Glomerular visceral epithelial cell (primary cell): ENCODE results near the gene SCLY.

Source experiments
- DNase-seq: peaks from one replicate; pipeline ENCODE4 v3.0.0-alpha.2; 2016; ENCODE audit errors: extremely low spot score

The SCLY gene

DNA sequence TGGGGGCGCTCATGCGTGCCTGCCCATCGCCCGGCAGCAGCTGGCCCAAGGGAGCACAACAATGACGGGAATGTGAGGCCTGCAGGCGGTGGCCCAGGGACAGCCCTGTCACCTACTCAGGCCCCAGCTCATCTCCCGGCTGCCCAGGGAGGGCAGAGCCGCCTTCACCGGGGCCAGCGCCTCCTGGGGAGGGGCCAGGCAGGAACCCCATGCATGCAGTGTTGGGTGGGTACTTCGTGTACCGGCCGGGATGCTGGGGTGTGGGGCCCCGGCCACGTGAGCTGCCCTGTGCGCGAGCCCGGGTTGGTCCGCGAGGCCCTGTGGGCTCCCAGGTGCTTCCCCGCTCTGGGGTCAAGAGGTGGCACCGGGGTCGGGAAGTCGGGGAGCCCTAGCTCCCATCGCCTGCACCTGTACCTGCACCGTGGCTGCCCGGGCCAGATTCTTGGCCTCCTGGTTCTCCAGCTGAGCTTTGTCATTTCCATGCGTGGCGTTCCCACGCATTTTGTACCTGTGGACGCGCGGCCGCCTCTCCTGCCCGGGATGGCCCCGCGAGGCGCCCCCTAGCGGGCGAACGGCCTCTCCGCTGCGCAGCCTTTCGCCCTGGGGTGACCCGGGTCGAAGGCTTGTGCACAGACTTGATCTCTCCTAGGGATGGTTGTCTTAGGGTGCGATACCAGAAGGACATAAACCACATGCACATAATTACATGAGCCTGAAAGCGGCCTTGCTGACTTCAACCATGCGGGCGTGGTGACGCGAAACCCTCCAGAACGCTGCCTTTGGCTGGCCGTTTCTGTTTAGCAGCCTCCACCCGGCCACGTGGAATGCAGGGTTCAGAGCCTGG is 78.6 kb downstream of the SCLY start:
- DNase-seq, result no peak

DNA sequence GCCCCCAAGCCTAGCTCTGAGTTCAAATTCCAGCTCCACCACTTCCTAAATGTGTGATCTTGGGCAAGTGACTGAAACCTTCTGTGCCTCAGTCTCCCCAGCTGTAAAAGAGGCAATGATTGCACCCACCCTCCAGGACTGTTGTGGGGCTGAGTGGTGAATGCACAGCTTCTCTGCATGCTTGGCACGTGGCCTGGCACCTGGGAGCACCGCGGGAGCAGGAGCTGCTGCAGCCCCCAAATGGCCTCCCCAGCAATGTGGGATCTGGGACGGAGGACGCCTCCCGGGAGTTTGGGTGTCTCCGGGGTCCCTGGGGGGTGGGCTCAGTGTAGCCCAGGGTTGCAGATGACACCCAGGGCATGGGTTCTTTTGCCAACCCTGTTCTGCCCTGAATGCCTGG is 79.2 kb downstream of the SCLY start:
- DNase-seq, result no peak

DNA sequence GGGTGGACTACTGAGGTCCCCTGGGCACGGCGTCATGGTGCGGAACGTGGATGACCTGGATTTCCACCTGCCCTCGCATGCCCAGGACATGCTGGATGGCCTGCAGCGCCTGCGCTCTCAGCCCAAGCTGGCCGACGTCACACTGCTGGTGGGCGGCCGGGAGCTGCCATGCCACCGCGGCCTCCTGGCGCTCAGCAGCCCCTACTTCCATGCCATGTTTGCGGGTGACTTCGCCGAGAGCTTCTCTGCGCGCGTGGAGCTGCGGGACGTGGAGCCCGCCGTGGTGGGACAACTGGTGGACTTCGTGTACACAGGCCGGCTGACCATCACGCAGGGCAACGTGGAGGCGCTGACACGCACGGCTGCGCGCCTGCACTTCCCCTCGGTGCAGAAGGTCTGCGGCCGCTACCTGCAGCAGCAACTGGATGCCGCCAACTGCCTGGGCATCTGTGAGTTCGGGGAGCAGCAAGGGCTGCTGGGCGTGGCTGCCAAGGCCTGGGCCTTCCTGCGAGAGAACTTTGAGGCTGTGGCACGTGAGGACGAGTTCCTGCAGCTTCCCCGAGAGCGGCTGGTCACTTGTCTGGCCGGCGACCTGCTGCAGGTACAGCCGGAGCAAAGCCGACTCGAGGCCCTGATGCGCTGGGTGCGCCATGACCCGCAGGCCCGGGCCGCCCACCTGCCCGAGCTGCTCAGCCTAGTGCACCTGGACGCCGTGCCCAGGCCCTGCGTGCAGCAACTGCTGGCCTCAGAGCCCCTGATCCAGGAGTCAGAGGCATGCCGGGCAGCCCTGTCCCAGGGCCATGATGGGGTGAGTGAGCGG is 80.1 kb downstream of the SCLY start:
- DNase-seq, result no peak

DNA sequence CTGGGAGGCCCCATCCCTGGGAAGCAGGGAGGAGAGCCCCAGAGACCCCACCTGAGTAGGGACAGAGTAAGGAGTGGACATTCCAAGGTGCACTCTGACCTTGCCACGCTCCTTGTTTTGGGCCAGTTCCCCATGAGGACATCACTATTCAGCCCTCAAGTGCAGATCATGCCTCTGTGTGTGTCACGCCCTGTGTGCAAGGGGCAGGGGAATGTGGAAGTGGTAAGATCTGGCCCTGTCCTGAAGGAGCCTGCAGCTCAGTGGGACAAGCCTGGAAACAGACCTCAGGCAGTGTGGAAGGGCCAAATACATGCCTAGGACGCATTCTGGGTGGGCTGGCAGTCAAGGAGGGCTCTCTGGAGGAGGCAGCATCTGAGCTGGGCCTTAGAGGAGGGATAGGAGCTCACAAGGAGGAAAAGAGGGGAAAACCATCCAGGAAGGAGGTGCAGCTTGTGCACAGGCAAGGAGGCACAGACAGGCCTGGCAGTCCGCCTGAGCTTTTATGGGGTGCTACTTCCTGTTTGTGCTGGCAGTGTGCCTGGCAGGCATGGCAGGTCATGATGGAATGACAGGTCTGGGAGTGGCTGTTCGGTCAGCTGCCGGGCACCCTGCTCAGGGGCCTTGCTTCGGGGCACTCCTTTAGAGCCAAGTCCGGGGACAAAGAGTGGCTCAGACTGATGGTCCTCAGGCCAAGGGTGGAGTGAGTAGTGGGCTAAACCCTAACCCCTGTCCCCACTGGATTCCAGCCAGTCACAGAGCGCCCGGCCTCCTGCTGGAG is 80.9 kb downstream of the SCLY start:
- peak; percentile 91 for DNase-seq

- DNase-seq, result peak; percentile 55
Measured at GRCh38 chr2:238142382-238143205, 81.8 kb downstream of the SCLY start.

DNA sequence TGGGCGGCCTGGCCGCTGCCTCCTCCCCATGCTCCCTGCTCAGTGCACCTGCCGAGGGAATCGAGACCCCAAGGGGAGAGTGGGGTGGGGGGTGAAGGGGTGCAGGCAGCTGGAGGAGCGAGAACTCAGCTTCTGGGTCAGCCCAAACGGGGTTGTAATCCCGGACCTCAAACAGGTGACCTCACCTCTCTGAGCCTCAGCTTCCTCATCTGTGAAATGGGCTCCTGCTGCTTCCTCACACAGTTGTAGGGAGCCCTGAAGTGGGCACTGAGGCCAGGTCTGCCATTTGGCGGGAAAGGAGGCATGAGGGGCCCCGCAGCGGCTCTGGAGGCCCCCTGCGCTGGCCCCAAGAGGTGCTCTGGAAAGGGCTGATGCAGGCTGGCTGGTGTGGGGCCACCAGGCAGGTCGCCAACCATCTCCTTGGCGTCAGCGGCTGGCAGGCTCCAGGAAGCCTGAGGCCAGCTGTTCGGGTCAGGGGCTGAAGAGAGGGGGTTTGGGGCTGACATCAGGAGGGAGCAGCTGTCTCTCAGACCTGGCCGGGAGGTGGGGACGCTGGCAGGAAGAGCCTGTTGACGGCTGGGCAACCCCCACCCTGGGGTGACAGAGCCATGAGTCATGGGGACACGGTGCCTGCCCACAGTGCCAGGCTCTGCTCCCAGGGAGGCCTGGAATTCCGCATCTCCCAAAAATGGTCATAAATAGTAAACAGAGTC is 82.6 kb downstream of the SCLY start:
- DNase-seq, result peak; percentile 93

GRCh38 chr2:238144262-238144661 is 83.5 kb downstream of the SCLY start:
- DNase-seq, result no peak

GRCh38 chr2:238145046-238145445 is 84.2 kb downstream of the SCLY start:
- DNase-seq, result no peak

- no peak for DNase-seq
Measured at GRCh38 chr2:238145851-238146250, 85.0 kb downstream of the SCLY start.

DNA sequence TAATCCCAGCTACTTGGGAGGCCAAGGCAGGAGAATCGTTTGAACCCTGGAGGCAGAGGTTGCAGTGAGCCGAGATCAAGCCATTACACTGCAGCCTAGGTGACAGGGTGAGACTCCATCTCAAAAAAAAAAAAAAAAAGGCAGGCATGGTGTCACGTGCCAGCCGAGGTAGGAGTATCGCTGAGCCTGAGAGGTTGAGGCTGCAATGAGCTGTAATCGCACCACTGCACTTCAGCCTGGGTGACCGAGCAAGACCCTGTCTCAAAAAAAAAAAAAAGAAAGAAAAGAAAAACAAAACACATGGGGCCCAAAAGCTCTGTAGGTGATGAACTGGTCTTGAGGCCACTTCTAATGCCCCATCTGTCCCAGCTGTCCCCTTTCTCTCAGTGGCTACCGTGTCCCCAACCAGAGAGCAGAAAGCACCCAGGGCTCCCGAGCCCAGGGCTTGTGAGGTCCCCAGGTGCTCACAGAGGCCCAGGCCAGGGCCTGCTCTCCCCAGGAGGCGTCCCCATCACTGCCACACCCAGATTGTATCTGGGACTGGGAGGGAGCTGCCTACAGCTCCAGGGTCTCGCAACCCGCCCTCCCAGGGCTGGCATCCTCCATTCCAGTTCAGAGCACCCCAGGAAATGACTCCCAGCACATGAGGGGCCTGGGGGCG is 86.2 kb downstream of the SCLY start:
- no peak for DNase-seq

- DNase-seq, result no peak
Measured at GRCh38 chr2:238148981-238149380, 88.2 kb downstream of the SCLY start.
